Thyroid gland (tissue), 4 donors: ENCODE measurements around the gene GGTA1. TPM values are rescaled to one million over a fixed set of nuclear protein-coding genes. Genes with fewer than 3 reads are reported as not detected.

Experiments used
- DNase-seq, 2 donors: peaks; one replicate each; pipeline ENCODE4 v3.0.0-alpha.2; 2019
- H3K27ac ChIP-seq, 3 donors: fragments of 200-600 bp; sonication (generic); 1 replicate in 2 of 3; 2 replicates in 1 of 3; pipeline ENCODE4 v1.5.1; 2016 to 2019; ENCODE audit warnings: mild to moderate bottlenecking in 1 of 3, moderate library complexity in 1 of 3
- H3K27me3 ChIP-seq: fragments of 200-600 bp; sonication (generic); one replicate; pipeline ENCODE4 v1.5.1; 2019
- H3K36me3 ChIP-seq, 2 donors: fragments of 200-600 bp; sonication (generic); one replicate each; pipeline ENCODE4 v1.5.1; 2016 to 2019
- H3K4me1 ChIP-seq, 2 donors: fragments of 200-600 bp; sonication (generic); one replicate each; pipeline ENCODE4 v1.5.1; 2017 to 2019
- H3K4me3 ChIP-seq, 3 donors: fragments of 200-600 bp; sonication (generic); replicated peaks in 1 of 3; 1 replicate in 2 of 3; 2 replicates in 1 of 3; pipeline ENCODE4 v1.5.1; 2016; ENCODE audit warnings: mild to moderate bottlenecking in 1 of 3
- H3K9me3 ChIP-seq: fragments of 200-600 bp; sonication (generic); one replicate; pipeline ENCODE4 v1.5.1; 2017
- POLR2A ChIP-seq, 2 donors: fragments of 450-650 bp; IDR thresholded peaks; one replicate each; pipeline ENCODE4 v1.6.1; 2017; ENCODE audit warnings: antibody characterized with exemption in 2 of 2, mild to moderate bottlenecking in 2 of 2, moderate library complexity in 1 of 2
- WGBS, 2 donors: methylation state at CpG; one replicate each; pipeline ENCODE4 v1.1.5; 2017; 5-methylcytosine and 5-hydroxymethylcytosine counted together
- intact Hi-C: fragments of 100-400 bp; cut with DNase I; formaldehyde crosslinking; loops from one replicate; pipeline ENCODE4 v1.15.1; 2023
- total RNA-seq, 4 donors: library from RNA; depleted of rRNA; stranded (reverse); fragments of >200 nt; gene quantifications; one replicate each; pipeline ENCODE4 v1.2.3, GENCODE V29; 2016
- TF ChIP-seq, protein P1 (sequence below), 6 experiments: fragments of 200-600 bp in 3 of 6; fragments of 450-650 bp in 3 of 6; sonication (generic) in 3 of 6; IDR thresholded peaks; one replicate each; pipeline ENCODE4 v1.5.1; 2016 to 2019; ENCODE audit warnings: antibody characterized with exemption in 6 of 6, mild to moderate bottlenecking in 2 of 6, inconsistent platforms in 1 of 6, moderate library complexity in 1 of 6

The GGTA1 gene
- total RNA-seq, 4 donors from 2014 or later, result 5.5 to 18.4 (median 7.9) TPM

GRCh38 chr9:121542025-121542424, 42.4 kb upstream of the GGTA1 start:
- intact Hi-C loops, result loop anchor here (10.0 kb wide), 1 partner anchor 323 kb away; no protein-coding TSS in a partner anchor
- Histone ChIP-seq H3K4me3 (no peak overlapping the region), H3K27ac (no peak overlapping the region), H3K4me1 (peaks cover 3 to 9% of the 10 kb centered on the region in 2 donors), H3K36me3 (no peaks in the 10 kb centered on the region), H3K9me3 (no peaks in the 10 kb centered on the region), H3K27me3 (no peaks in the 10 kb centered on the region)
- 71 to 73% methylated on average over 4 of the region's 4 CpGs for WGBS, 2 donors
- TF ChIP-seq POLR2A (IDR thresholded peaks at IDR 0.05), result no peak
- TF ChIP-seq, protein P1, sequence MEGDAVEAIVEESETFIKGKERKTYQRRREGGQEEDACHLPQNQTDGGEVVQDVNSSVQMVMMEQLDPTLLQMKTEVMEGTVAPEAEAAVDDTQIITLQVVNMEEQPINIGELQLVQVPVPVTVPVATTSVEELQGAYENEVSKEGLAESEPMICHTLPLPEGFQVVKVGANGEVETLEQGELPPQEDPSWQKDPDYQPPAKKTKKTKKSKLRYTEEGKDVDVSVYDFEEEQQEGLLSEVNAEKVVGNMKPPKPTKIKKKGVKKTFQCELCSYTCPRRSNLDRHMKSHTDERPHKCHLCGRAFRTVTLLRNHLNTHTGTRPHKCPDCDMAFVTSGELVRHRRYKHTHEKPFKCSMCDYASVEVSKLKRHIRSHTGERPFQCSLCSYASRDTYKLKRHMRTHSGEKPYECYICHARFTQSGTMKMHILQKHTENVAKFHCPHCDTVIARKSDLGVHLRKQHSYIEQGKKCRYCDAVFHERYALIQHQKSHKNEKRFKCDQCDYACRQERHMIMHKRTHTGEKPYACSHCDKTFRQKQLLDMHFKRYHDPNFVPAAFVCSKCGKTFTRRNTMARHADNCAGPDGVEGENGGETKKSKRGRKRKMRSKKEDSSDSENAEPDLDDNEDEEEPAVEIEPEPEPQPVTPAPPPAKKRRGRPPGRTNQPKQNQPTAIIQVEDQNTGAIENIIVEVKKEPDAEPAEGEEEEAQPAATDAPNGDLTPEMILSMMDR (IDR thresholded peaks at IDR 0.05), result no peak
- no peak for DNase-seq

DNA sequence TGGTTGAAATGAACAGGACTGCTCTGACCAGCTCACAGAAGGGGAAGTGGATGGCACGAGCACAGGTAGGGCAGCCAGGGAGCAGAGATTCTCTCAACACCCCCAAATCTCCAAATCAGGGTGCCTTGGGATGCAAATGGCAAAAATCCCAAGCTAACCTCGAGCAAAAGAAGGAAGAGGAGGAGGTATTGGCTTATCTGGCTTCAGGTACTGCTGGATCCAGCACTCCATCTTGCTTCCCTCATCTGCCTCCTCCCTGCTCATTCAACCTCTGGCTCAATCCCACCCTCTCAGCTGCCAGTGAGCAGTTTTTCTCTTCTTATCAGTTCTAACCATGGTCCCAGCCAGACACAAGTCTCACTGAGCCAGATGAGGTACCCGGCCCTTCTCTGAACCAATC, 41.6 kb upstream of the GGTA1 start:
- H3K4me1 ChIP-seq, result peaks cover 4 to 7% of the 10 kb centered on the region in 2 donors
- H3K4me3 ChIP-seq, result no peak overlapping the region
- intact Hi-C loops, result loop anchor here (10.0 kb wide), 1 partner anchor 324 kb away; no protein-coding TSS in a partner anchor
- TF ChIP-seq POLR2A (IDR thresholded peaks at IDR 0.05), result no peak
- TF ChIP-seq, protein P1 (IDR thresholded peaks at IDR 0.05), result no peak
- no peaks in the 10 kb centered on the region for H3K27me3 ChIP-seq
- no peak for DNase-seq
- 82 to 89% methylated on average over 3 of the region's 3 CpGs for WGBS, 2 donors
- no peaks in the 10 kb centered on the region for H3K36me3 ChIP-seq
- no peak overlapping the region for H3K27ac ChIP-seq
- H3K9me3 ChIP-seq, result no peaks in the 10 kb centered on the region

GRCh38 chr9:121538221-121538620, 38.6 kb upstream of the GGTA1 start:
- no peak overlapping the region for H3K27ac ChIP-seq
- intact Hi-C loops, result no loop called here
- 90 to 93% methylated on average over 7 of the region's 7 CpGs for WGBS, 2 donors

GRCh38 chr9:121537283-121537682, 37.6 kb upstream of the GGTA1 start:
- TF ChIP-seq, protein P1 (IDR thresholded peaks at IDR 0.05), result no peak
- no peak for TF ChIP-seq POLR2A (IDR thresholded peaks at IDR 0.05)
- no peaks in the 10 kb centered on the region for H3K36me3 ChIP-seq
- intact Hi-C loops, result no loop called here
- 18 to 26% methylated on average over 5 of the region's 5 CpGs for WGBS, 2 donors
- no peak overlapping the region for H3K27ac ChIP-seq
- H3K4me3 ChIP-seq, result no peak overlapping the region
- peaks cover 0 to 4% of the 10 kb centered on the region in 2 donors for H3K4me1 ChIP-seq
- no peak for DNase-seq
- H3K9me3 ChIP-seq, result no peaks in the 10 kb centered on the region
- no peaks in the 10 kb centered on the region for H3K27me3 ChIP-seq

More at GRCh38 chr9:121538221-121538620, 38.6 kb upstream of the GGTA1 start:
- TF ChIP-seq, protein P1 (IDR thresholded peaks at IDR 0.05), result no peak
- no peak for TF ChIP-seq POLR2A (IDR thresholded peaks at IDR 0.05)
- H3K36me3 ChIP-seq, result no peaks in the 10 kb centered on the region
- no peak overlapping the region for H3K4me3 ChIP-seq
- H3K4me1 ChIP-seq, result peaks cover 0 to 4% of the 10 kb centered on the region in 2 donors
- H3K27me3 ChIP-seq, result no peaks in the 10 kb centered on the region
- no peak for DNase-seq
- H3K9me3 ChIP-seq, result no peaks in the 10 kb centered on the region

DNA sequence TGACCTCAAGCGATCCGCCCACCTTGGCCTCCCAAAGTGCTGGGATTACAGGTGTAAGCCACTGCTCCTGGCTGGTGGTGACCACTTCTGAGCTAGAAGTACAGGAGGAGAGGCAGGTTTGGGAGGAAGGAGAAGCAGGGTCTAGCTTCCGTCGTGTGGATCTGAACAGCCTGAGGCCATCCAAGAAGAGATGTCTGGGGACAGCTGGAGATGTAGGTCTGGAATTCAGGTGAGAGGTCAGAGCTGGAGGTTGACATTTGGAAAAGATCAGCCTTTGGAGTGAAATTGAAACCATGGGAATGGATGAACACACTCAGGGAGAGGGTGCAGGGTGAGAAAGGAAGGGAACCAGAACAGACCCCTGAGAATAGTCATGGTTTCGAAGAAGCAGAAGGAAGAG, 33.2 kb upstream of the GGTA1 start:
- H3K27me3 ChIP-seq, result no peaks in the 10 kb centered on the region
- no peak for TF ChIP-seq POLR2A (IDR thresholded peaks at IDR 0.05)
- TF ChIP-seq, protein P1 (IDR thresholded peaks at IDR 0.05), result no peak
- no peaks in the 10 kb centered on the region for H3K9me3 ChIP-seq
- WGBS, 2 donors, result 91 to 95% methylated on average over 5 of the region's 5 CpGs
- intact Hi-C loops, result no loop called here
- H3K4me3 ChIP-seq, result no peak overlapping the region
- H3K27ac ChIP-seq, result no peak overlapping the region
- peaks cover 4 to 7% of the 10 kb centered on the region in 2 donors for H3K4me1 ChIP-seq
- H3K36me3 ChIP-seq, result no peaks in the 10 kb centered on the region
- DNase-seq, result no peak
